HG02870 (cell line): Measurements from ENCODE around the gene NRP2.

ENCODE experiments used
- ATAC-seq: cut with Tn5 transposase; IDR thresholded peaks from one replicate; pipeline ENCODE4 v1.9.1; 2021; ENCODE audit warnings: mild to moderate bottlenecking, moderate library complexity; ENCODE audit not compliant: unreplicated experiment

NRP2 gene

GRCh38 chr2:205769879-205770278 is 87.6 kb downstream of the NRP2 start:
- no peak for ATAC-seq

DNA sequence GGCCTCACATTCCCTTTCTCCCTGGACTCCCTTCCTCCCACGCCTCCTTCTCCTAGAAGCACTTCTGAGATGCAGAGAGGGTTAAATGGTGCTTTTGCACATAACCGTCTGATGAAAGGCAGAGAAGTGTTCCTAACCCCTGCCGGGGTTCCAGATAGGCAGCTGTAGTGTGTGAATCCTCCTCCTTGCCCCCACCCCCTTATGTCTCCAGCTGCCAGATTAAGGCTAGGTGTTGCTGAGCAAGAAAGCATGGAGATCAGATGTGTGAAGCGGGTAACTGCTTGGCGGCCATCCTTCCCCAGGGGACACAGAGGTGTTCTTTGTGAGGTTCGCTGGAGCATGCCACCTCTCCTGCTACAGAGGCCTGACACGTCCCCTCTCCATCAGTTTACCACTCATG is 88.3 kb downstream of the NRP2 start:
- no peak for ATAC-seq

GRCh38 chr2:205771031-205771430 is 88.7 kb downstream of the NRP2 start:
- ATAC-seq, result no peak

DNA sequence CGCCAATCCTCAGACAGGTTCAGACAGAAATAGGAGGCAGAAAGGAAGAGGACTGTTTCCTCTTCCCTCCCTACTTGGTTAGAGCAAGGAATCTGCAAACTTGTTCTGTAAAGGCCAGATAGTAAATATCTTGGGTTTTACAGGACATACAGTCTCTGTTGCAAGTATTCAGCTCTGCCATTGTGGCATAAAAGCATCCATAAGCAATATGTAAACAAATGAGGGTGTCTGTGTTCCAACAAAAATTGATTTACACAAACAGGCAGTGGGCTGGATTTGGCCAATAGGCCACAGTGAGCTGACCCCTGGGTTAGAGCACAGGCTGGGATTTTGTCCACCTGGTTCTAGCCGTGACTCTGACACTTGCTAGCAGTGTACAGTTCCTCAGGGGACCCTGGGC is 89.4 kb downstream of the NRP2 start:
- ATAC-seq, result no peak

GRCh38 chr2:205772983-205773382 is 90.7 kb downstream of the NRP2 start:
- no peak for ATAC-seq

- no peak for ATAC-seq
Observed at GRCh38 chr2:205773989-205774388, 91.7 kb downstream of the NRP2 start.

- ATAC-seq, result no peak
Observed at GRCh38 chr2:205775097-205775877, 93.0 kb downstream of the NRP2 start.

DNA sequence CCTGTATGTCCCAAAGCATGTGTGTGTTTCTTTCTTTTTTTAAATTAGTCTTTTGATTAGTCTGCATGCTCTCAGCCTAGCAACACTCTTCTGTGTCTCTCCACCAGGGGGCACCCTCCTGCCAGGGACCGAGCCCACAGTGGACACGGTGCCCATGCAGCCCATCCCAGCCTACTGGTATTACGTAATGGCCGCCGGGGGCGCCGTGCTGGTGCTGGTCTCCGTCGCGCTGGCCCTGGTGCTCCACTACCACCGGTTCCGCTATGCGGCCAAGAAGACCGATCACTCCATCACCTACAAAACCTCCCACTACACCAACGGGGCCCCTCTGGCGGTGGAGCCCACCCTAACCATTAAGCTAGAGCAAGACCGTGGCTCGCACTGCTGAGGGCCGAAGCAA is 93.8 kb downstream of the NRP2 start:
- ATAC-seq, result peak; percentile 70

DNA sequence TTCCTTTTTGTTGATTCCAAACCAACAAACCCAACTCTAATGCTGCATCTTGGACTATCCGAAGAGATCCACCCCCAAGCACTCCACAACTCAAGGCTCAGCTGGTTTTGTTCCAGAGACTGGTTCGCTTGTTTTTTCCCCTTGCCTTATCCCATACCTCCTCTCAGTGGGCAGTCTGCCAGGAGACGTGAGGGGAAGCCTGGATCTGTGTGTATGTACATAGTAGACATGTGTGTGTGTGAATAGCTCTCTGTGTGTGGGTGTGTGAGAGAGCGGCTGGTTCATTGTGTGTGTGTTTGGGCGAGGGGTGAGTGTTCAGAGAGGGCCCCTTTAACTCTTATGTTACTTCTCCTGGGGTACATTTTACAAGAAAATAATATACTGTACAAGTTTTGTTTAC is 94.4 kb downstream of the NRP2 start:
- no peak for ATAC-seq

- ATAC-seq, result no peak
Observed at GRCh38 chr2:205778356-205778755, 96.1 kb downstream of the NRP2 start.

GRCh38 chr2:205780645-205781044 is 98.3 kb downstream of the NRP2 start:
- ATAC-seq, result no peak

- no peak for ATAC-seq
Observed at GRCh38 chr2:205781244-205781931, 99.1 kb downstream of the NRP2 start.

- ATAC-seq, result no peak
Observed at GRCh38 chr2:205782941-205783340, 100.6 kb downstream of the NRP2 start.

GRCh38 chr2:205783872-205784499 is 101.7 kb downstream of the NRP2 start:
- no peak for ATAC-seq

- ATAC-seq, result no peak
Observed at GRCh38 chr2:205785507-205786260, 103.4 kb downstream of the NRP2 start.

DNA sequence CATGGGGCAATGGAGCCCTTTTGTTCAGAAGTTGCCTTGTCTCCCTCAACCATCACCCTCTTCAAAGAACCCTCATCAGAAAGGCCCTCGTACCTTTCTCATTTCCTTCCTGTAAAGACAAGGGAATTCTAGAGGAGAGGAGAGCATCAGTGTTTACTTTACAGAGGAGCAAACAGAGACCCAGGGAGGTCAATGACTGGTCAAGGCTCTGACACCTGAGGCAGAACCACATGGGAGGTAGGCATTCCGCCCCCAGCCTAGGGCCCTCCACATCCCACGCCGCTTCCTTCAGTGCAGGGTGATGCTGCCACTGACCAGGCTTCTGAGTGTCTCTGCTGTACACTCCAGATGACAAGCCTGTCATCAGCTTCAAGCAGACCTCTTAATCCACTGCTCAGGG is 104.7 kb downstream of the NRP2 start:
- no peak for ATAC-seq

- ATAC-seq, result no peak
Observed at GRCh38 chr2:205787761-205788160, 105.5 kb downstream of the NRP2 start.

DNA sequence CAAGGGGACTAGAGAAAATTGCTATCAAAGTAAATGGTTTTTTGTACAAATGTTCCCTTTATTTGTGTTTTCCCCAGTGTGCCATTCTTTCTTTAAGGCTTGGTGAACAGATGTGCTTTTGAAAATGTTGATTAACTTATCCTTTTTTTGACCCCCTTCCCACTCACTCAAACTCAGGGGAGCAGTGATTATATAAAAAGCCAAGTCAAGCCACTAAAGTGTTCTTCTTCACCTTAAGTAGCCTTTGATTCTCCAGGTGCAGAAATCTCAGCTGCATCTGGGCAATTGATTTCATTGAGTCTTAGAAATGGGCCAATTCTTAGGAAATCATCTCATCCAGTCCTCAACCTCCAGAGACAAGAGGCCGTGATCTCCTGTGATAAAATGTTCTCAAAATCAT is 107.6 kb downstream of the NRP2 start:
- ATAC-seq, result no peak

GRCh38 chr2:205792908-205793307 is 110.6 kb downstream of the NRP2 start:
- no peak for ATAC-seq

- no peak for ATAC-seq
Observed at GRCh38 chr2:205796805-205797313, 114.6 kb downstream of the NRP2 start.

- no peak for ATAC-seq
Observed at GRCh38 chr2:205797866-205798265, 115.6 kb downstream of the NRP2 start.
